ENCODE measurements around the gene ORAI1. TPM values are rescaled to one million over a fixed set of nuclear protein-coding genes. Genes with fewer than 3 reads are reported as not detected.

The ORAI1 gene
- total RNA-seq (2022; extraction: Qiagen RNA extraction; ENCODE audit: low read depth) = 24.4 to 44.1 TPM (median 43.1 TPM) in 5 replicates

DNA sequence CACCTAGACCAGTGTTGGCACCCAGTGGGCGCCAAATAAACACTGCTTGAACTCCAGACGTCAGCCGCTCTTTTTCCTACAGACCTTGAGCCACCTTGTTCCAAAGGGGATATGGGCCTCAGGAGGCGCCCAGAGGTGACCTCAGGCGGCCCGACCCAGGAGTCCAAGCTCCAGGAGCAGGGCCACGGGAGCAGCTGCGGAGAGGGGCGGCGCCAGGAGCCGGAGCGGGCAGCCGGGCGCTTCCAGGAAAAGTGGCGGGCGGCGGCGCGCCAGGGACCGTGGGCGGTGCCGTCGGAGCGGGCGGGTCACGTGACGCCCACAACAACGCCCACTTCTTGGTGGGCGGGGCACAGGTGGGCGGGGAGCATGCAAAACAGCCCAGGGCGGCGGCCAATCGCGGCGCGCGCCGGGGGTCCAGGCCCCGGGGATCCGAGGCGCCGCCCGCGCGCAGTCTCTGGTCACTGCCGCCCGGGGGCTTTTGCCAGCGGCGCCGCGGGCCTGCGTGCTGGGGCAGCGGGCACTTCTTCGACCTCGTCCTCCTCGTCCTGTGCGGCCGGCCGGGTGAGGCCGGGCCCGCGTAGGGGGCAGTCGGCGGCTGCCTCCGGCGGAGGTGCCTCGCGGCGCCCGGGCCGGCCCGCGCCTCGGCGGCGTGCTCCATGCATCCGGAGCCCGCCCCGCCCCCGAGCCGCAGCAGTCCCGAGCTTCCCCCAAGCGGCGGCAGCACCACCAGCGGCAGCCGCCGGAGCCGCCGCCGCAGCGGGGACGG lies at the start of gene ORAI1:
ORAI1 (plus strand) TSS at position 444 of the 766 bp plus-strand sequence.

DNA sequence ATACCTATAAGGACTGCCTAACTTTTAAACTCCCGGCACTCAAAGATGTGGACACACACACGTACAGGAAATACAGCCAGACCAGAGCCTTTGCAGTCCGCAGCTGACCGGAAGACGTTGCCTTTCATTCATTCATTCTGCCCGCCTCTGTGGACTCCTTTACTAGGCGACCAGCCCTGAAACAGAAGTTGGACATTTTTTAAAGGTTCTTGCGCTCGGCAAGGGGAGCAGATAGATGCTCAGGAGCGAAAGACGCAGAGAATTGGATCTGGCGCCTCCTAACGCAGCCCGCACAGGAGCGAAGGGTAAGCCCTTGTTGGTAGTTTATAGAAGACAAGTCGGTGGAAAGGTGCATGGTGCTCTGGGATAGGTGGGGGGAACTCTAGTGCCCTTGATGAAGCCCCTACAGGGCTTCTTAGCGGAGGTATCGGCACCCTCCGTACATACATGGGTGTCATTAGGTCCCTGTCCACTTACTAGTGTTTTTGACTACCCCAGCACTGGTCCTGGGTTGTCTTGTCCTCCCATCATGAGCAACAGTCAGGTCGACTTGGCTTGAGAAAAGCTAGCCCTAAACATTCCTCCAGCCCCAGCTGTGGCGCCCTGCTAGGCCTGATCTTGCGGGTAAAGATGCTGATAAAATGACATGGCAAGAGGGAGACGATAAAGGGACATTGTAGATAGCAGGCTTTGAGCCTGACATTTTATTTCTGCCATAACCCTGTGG lies 45.2 kb upstream of the ORAI1 start, which contains the start of gene KDM2B:
KDM2B (minus strand) TSS at position 65 of the 727 bp plus-strand sequence. CDS start 112 bp downstream, outside the sequence.

DNA sequence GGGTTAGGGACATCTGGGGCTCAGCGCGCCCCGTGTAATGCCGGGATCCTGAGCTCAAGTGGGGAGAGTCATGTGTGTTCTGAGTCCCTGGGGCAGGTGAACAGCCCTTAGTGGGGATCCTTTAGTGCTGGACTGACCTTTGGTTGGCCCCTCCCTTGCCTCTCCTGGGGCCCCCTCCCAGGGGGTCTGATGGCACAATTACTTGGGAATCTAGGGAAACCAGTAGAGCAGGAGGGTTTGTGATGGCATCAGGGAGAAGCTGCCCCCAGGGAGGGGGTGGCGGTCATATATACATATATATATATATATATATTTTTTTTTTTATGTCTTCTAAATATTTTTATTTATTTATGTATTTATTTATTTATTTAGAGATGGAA lies 43.2 kb downstream of the ORAI1 start, which contains the start of gene MORN3:
MORN3 (minus strand) TSS at position 134 of the 380 bp plus-strand sequence. CDS start 171 bp downstream, outside the sequence.

Other genes with a start within 250 kb of the ORAI1 start
- gene RNF34, start 226.4 kb upstream of the ORAI1 start, total RNA-seq (2022; extraction: Qiagen RNA extraction; ENCODE audit: low read depth) = 34.0 to 39.0 TPM (median 37.0 TPM) in 5 replicates
- 18.4 to 24.1 TPM (median 22.3 TPM) in 5 replicates for gene KDM2B, start 45.5 kb upstream of the ORAI1 start, total RNA-seq (2022; extraction: Qiagen RNA extraction; ENCODE audit: low read depth)
- 0.27 to 0.56 TPM (median 0.30 TPM) in 5 replicates for gene MORN3, start 43.1 kb downstream of the ORAI1 start, total RNA-seq (2022; extraction: Qiagen RNA extraction; ENCODE audit: low read depth)
- gene TMEM120B, start 86.2 kb downstream of the ORAI1 start, total RNA-seq (2022; extraction: Qiagen RNA extraction; ENCODE audit: low read depth) = 7.9 to 13.0 TPM (median 11.8 TPM) in 5 replicates
- 163 to 224 TPM (median 192 TPM) in 5 replicates for gene RHOF, start 167.2 kb downstream of the ORAI1 start, total RNA-seq (2022; extraction: Qiagen RNA extraction; ENCODE audit: low read depth)
- 11.4 to 15.8 TPM (median 14.5 TPM) in 5 replicates for gene SETD1B, start 177.5 kb downstream of the ORAI1 start, total RNA-seq (2022; extraction: Qiagen RNA extraction; ENCODE audit: low read depth)
- gene HPD, start 232.3 kb downstream of the ORAI1 start, total RNA-seq (2022; extraction: Qiagen RNA extraction; ENCODE audit: low read depth) = 1.1 to 2.0 TPM (median 1.6 TPM) in 5 replicates